Fibroblast of peridontal ligament (primary cell): Measurements from ENCODE around the gene MPPED1.

Experiments used
- DNase-seq: peaks from one replicate; pipeline ENCODE4 v3.0.0-alpha.2; 2010; ENCODE audit errors: extremely low read depth

The MPPED1 gene

DNA sequence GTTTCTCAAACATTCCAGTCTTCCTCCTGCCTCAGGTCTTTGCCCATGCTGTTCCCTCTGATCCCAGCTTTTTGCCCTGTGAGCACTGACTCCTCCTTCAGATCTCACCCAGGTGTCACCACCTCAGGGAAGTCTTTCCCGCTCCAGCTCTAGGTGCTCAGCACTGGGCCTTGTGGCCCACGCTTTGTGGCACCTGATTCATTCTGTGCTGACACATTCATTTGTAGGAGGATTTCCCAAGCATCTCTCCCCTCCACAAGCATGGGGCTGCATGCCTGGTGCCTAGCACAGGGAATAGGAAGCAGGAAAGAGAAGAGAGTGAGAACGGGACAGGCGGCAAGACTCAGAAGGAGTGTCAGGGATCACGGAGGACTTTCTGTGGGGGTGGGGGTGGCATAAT lies 17.6 kb downstream of the MPPED1 start:
- no peak for DNase-seq

DNA sequence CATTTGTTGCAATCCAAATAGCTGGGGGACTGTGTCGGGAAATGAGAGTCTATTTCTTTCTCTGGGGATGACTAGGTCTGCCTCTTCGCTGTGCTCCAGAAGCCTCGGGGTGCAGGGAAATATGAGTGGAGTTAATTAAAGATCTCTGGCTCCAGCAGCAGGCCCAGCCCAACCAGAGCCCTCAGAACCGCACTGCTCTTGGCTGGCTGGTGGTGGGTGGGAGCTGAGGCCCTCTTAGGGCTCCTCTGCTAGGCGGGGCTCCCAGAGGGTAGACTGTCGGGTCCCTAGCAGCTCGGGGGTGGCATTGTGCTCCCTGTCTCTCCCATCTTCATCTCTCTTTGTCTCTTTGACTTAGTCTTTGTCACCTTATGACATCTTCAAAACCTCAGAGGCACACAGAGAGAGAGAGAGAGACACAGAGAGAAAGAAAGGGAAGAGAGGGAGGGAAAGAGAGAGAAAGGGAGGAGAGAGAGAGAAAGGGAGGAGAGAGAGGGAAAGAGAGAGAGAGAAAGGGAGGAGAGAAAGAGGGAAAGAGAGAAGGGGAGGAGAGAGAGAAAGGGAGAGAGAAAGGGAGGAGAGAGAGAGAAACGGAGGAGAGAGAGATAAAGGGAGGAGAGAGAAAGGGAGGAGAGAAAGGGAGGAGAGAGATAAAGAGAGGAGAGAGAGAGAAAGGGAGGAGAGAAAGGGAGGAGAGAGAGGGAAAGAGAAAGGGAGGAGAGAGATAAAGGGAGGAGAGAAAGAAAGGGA lies 20.2 kb downstream of the MPPED1 start:
- DNase-seq, result no peak

DNA sequence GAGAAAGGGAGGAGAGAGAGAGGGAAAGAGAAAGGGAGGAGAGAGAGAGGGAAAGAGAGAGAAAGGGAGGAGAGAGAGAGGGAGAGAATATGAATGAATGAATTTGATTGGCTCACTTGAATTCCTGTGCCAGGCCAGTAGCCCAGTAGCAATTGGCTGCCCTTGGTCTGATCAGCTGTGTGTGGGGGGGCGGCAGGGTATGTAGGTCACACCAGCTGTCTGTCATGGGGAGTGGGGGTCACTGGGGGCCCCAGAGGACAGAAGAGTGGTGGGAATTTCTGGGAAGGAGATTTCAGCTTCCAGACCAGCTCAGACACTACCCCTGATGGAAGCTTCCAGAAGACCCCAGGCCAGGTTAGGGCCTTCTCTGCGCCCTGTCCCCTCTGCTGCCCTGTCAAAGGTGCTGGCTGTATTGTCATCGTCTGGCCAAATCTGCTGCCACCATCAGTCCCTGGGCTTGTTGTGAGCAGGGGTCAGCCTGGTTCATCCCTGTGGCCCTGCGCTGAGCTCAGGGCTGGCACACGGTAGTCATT lies 21.1 kb downstream of the MPPED1 start:
- no peak for DNase-seq

DNA sequence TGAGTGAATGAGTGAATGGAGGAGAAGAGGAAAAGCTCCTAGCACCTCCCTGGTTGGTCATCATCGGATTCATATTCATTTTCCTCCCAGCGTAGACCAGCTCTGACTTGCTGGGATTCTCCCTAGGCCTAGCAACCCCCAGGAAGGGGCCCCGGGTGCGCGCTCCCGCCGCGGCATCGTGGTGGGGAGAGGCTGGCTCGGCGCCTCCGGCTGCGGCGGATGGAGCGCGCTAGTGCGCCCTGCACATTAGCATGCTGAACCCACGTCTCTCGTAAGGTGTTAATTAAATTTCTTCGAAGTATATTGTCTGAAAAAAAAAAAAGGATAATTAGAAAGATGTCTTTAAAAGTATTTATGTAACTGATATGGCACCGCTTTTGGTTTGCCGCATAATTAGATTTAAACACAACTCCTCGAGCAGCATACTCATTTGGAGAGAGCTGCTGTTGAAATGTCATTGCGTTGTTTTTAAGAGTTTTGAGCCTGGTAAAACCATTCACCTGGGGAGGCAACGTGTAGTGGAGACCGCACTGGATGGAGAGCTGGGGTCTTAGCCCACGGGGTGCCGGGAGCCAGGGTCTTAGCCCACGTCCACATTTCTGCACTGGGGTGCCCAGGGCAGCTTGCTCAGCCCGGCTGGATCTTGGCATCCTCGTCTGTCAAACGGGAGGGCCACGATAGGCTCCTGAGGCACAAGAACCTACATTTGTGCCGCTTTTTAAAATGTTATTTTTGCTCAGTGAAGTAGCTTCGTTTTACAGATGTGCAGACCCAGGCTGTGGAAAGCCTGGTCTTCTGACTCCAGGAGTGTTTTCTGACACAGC lies 21.8 kb downstream of the MPPED1 start:
- no peak for DNase-seq

DNA sequence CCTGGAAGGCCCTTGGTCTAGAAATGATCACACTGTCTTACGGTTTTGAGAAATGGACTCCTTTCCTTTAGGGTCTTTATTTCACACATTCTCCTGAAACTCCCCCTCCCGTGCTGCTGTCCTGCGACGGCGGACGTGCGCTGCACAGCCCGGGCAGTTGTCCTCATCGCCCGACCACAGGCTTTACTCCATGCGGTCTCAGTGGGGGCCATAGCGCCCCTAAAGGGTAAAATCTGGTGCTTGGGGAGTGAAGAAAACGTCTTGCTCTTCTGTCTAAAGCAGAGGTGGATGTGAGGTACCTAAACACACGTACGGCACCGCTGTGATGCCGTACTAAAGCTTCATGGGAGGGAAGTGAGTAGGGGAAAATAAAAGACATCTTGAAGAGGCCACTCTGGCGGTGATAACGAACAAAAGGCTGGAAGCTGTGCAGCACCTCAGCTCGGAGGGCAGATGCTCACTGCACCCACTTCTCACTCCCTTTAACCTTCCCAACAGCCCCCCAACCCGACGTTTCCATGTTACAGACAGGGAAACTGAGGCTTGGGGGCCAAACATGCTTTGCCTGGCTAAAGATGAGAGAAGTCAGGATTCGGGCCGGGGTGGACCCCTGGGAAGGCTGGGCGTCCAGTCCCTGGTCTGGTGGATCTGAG lies 22.6 kb downstream of the MPPED1 start:
- no peak for DNase-seq

DNA sequence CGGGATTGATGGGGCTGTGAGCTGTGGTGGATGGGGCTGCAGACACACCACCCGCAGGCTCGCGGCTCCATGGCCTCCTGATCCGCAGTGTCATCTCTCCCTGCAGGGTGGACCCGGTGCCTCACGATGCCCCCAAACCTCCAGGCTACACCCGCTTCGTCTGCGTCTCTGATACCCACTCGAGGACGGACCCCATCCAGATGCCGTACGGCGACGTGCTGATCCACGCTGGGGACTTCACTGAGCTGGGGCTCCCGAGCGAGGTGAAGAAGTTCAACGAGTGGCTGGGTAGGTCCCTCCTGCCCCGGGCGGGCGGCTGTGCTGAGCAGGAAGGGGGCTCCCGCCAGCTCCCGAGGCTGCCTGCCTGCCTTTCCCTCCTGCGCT lies 23.1 kb downstream of the MPPED1 start:
- no peak for DNase-seq

DNA sequence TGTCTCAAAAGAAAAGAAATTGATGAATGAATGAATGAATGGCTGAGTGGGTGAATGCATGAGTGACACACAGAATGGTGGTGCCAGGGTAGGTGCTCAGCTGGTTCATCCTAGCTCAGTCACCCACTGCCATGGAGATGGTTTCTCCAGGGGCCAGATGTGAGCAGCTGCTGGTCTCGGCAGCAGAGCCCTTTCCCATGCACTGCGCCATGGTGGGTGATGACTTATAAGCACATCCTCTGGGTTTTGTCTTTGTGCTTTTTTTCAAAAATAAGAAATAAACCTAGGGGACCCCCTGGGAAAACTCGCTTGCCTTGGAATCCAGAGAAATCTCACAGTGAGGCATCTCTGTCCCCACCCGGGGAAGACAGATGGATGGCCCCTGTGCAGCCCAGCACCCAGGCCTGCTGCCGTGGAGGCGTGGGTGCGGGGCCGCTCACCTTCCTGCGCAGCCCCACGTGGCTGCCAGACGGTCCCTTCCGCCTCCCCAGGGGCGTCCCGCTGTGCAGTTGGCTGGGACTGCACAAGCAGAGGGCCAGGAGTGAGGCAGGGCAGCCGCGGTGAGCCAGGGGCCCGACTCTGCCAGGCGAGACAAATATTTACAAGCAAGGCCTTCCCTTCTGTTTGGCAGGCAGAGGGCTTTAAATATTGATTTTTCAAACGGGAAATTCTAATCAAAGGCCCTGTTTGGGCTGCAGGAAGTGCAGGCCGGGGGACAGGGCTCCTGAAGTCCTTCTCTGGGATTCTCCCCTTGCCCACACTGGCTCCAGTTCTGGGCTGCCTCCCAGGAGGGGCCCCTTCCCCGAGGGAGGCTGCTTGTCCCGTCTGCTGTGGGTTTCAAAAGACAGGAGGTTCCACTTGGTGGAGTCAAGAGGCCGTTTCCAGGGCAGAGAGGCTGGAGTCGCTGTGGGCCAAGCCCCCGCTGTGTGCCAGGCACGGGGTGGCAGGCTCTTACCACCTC lies 24.3 kb downstream of the MPPED1 start:
- no peak for DNase-seq

DNA sequence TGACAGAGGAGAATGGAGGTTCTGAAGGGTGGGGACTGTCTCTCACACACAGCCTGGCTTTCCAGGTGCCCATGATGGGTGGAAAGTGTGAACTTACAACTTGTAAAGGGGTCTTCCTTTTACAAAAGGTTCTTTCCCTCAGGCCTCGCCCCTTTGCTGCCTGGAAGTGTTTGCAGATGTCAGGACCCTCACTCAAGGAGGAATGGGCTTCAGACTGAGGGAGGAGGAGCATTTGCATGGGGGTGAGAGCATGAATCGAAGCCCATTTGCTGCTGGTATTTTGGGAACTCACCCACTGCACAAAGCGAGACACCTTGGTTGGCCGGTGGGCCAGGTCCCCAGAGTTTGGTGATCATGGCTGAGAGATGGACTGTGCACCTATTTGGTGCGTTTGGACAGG lies 25.1 kb downstream of the MPPED1 start:
- DNase-seq, result no peak

DNA sequence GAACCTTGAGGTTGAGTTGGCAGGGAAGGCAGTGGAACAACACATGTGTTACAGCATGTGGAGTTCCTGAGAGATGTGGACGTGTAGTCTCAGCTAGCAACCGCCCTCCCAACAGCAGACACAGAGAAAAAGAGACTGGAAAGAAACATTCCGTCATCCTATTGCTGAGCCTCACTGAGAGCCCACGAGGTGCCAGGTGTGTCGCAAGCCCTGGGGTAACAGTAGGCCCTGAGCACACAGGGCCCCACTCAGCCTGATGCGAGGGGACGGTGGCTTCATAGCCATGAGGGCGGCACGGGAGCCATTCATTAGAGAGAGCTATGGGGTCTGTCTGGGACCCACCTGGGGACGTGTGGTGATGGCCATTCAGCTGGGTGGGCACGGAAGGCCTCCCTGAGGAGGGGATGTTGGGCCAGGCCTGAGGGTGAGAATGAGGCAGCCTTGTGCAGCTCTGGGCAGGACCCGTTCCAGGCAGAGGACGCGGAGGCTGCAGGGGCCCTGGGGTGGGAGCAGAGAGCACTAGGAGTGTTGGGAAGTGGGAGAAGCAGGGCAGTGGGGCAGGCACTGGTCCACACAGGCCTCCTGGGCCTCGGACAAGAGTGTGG lies 26.2 kb downstream of the MPPED1 start:
- no peak for DNase-seq

DNA sequence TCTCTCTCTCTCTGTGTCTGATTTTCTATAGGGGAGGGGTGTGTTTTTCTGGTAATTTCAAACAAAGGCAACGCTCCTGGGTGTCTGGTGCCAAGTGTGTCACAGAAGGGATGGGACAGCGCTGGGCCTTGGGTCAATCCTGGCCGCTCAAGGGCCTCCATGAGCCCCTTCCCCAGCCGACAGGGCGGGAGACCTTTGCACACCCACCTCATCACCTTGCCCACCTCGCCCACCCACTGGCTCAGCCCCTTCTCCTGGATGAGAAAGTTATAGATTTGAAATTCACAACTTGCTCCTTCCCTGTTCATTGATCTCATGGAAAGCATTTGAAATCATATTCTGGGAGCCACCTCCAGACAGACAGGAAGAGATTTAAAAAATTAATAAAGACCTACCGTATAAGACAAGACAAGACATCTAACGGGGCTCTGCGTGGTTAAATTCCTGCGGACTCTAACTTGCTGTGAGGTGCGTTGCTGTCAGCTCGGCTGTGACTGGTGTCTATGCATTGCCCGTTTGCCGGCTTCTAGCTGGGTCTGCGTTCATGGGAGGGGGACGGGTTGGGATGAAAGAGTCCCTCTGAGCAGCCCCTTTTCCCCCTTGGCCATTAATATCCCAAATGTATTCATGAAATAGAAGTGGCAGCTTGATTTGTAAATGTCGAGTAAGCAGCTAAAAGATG lies 27.0 kb downstream of the MPPED1 start:
- DNase-seq, result no peak

DNA sequence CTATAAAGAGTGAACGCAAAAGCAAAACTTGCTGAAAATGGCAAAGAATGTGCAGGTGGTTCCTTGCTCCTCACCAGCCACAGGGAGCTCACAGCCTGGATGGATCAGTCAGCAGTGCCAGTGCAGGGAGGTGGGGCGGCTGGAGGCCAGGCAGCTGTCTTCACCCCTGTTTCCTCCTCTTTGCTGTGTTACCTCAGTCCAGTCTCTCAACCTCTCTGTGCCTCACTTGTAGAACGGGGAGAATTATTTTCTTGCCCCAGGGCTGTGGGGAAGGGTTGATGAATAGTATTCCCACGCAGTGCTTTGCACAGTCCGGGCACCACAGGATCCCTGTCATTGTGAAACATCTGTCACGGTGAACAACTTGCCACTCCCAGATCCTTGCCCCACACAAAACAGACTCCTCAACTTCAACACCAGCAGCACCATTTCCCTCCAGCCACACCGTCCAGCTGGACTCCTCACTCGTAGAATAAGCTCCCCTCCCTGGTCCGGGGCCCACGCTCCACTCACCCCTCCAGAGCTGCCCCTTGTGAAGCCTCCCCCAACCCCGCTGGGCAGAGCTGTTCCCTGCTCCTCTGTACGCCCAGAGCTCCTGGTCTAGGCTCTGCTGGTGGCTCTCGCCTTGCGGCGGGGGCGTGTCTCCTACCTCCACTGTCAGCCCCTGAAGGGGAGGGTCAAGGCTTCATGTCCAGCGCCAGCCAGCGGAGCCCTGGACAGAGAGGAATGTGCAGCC lies 27.7 kb downstream of the MPPED1 start:
- no peak for DNase-seq

DNA sequence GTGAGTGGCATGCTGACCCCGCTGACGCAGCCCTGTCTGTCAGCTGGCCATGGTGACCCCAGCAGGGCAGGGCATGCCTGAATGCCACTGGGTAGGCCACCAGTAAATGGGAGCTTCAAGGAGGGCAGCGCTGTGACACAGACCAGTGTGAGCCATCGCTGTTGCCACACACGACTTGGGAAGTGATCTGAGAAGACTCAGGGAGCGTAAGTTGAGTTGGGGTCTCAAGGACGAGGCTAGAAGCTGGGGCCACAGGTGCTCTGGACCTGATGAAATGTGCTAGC lies 28.2 kb downstream of the MPPED1 start:
- DNase-seq, result no peak

DNA sequence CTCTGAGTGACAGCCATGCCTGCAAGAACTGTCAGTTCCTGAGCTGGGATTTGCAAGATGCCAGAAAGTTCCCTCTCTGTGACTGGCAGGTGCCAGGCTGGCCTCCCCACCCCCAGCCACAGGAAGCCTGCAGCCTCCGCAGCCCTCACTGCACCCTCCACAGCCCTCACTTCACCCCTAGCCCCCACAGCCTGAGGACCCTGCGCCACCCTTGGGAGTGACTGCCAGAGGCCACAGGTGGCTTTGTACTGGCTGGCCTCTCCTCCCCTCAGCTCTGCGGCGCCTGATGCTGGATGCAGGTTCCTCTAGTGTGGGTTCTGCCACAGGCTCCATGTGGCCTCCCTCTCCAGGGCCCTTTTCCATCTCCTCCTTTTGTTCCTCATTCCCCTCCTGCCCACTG lies 28.7 kb downstream of the MPPED1 start:
- DNase-seq, result no peak

DNA sequence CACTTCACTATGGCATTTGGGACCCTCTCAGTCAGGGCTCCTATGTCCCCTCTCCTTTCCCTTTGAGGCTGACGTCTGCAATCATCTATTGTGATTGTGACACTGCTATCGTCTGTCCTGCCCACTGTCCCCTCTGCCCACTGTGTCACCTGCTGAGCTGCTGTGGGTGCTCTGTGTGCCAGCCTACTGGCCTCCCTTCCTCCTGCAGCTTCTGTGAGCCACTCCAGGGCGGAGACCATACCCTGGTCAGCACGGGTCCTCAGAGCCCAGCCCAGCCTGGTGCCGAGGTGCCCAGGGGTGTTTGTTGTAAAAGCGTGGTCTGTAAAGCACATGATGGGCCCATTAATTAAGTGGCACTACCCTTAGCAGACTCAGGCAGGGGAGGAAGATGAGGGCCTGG lies 29.4 kb downstream of the MPPED1 start:
- no peak for DNase-seq

DNA sequence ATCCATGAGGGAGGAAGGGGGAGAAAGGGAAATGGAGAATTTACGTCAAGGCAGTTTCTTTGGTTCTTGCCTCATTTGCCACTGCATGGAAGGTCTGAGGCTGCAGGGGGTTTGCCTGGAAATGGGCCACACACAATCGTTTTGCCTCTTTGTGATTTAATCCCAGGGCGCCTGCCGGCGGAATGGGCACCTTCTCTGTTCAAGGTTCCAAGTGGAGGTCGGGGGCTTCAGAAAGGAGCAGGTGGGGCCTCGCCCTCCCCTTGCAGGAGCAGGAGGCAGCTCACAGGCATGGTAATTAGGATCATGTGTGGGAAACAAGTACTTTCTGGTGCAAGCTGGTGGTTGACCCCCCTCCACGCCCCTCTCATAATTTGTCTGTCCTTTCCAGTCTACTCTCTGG lies 29.9 kb downstream of the MPPED1 start:
- no peak for DNase-seq

DNA sequence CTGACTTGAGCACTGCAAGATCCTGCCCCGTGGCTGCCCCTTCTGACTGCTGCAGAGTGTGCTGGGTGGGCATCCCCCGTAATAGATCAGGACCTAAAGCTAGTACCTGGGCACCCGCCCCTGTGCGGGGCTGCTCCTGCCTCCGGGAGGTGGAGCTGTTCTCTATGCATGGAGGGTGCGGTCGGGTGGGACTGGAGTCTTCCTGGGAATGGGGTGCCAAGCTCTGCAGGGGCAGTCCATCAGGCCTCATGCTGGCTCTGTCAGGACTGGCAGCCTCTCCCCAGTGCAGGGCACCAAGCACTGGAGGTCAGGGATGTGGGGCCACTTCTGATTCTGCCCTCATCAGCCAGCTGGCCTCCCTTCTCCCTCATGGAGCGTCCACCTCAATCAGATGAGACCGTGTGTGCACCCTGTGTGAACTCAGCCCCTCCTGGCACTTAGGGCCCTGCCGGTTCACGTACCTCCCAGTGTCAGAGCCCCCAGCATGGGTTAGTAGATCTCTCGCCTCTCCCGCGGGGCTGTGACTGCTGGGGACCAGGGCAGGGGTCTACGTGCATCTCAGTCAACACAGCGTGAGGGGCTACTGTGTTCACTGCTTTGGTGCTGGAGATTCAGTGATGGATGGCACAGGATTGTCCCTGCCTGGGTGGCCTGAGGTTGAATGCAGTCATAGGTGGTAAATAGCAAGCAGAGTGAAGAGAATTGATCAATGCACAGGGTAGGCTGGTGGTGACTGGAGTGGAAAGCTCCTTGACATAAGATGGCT lies 30.8 kb downstream of the MPPED1 start:
- DNase-seq, result no peak

DNA sequence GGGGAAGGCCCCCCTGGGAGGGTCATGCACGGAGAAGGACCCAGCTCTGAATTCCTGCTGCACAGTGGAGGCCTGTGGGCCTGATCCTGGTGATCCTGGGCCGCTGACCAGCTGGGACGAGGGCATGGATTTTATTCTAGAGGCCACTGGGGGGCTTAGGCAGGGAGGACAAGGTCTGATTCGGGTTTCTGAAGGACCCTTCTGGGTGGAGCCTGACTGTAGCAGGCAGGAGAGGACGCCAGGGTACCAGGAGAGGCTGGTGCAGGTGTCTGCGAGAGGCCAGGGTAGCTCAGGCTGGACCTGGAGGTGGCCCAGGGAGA lies 31.3 kb downstream of the MPPED1 start:
- DNase-seq, result no peak

DNA sequence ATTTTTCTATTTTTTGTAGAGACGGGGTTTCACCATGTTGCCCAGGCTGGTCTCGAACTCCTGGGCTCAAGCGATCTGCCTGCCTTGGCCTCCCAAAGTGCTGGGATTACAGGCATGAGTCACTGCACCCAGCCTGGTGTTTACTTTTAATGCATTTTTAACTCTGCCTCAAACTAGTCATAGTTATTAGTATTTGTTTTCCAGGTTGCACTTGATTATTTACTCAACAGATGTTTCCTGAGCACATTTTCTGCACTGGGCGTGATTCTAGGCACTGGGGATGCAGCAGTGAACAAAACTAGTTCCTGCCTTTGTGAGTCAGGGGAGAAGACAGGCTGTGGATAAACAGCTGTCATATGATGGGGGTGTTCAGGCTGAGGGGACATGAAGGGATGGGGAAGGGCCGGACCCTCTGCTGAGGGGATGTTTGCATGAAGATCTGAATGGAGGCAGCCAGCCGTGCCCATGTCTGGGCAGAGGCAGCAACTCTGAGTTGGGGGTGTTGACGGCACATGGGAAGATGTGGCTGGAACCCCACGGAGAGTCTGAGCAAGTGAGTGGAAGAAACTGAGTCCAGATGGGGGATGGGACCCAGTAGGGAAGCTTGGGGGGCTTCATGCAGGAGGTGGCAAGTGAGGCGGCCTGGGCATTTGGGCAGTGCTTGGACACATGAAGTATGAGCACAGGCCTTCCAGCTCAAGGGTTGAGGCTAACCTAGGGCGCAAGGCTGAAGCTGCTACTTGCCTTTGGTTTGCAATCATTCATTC lies 34.4 kb downstream of the MPPED1 start:
- no peak for DNase-seq

DNA sequence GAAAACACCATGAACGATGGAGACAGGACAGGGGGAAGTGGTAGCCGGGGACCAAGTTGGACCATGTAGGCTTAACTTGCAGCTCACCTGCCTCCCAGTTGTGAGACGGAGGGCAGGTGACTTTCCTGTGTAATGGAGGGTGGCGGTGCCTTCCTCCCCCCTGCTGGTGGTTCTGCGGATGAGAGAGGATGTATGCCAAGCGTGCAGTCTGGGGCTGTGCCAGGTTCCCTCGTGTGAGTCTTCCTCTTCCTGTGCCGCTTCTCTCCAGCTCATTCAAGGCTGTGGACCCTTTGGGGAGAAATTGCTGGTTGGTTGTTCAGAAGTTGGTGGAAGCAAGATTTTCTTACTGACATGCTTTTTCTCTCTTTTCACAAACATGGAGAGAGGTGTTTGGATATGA lies 35.1 kb downstream of the MPPED1 start:
- DNase-seq, result no peak
